H9 (cell line): ENCODE data around the gene PPWD1. TPM values are rescaled to one million over a fixed set of nuclear protein-coding genes. Genes with fewer than 3 reads are reported as not detected.
"Not testable (repeated sequence)": the region's sequence is repeated elsewhere in the genome, so short reads cannot be mapped to it uniquely, and the experiment has no call there.

Source experiments
- DNase-seq: peaks from one replicate; pipeline ENCODE4 v3.0.0-alpha.2; 2017
- H2AFZ ChIP-seq: one replicate; pipeline ENCODE4 v1.6.1; 2013; ENCODE audit warnings: mild to moderate bottlenecking, low read length, control low read depth, moderate library complexity
- H2AK5ac ChIP-seq: 2 replicates; pipeline ENCODE4 v1.6.1; 2013; ENCODE audit warnings: low read length, control low read depth, mixed read lengths; ENCODE audit not compliant: insufficient read length
- H2BK120ac ChIP-seq: one replicate; pipeline ENCODE4 v1.6.1; 2013; ENCODE audit warnings: low read depth, mild to moderate bottlenecking, low read length, control low read depth, inconsistent platforms; ENCODE audit not compliant: poor library complexity, severe bottlenecking
- H2BK12ac ChIP-seq: 2 replicates; pipeline ENCODE4 v1.6.1; 2013; ENCODE audit warnings: low read length, control low read depth, mixed read lengths, low read depth; ENCODE audit not compliant: insufficient read length
- H2BK15ac ChIP-seq: 2 replicates; pipeline ENCODE4 v1.6.1; 2013; ENCODE audit warnings: low read depth, low read length, control low read depth
- H2BK20ac ChIP-seq: one replicate; pipeline ENCODE4 v1.6.1; 2013; ENCODE audit warnings: low read depth, mild to moderate bottlenecking, low read length, control low read depth, inconsistent platforms; ENCODE audit not compliant: poor library complexity, severe bottlenecking
- H2BK5ac ChIP-seq: 2 replicates; pipeline ENCODE4 v1.6.1; 2013; ENCODE audit warnings: low read length, control low read depth, mixed read lengths; ENCODE audit not compliant: insufficient read length
- H3K14ac ChIP-seq: 2 replicates; pipeline ENCODE4 v1.6.1; 2013; ENCODE audit warnings: low read length, control low read depth; ENCODE audit not compliant: insufficient read depth
- H3K18ac ChIP-seq: 2 replicates; pipeline ENCODE4 v1.6.1; 2013; ENCODE audit warnings: low read depth, mild to moderate bottlenecking, mixed read lengths, low read length, control low read depth; ENCODE audit not compliant: insufficient read length
- H3K23ac ChIP-seq: 2 replicates; pipeline ENCODE4 v1.6.1; 2013; ENCODE audit warnings: low read length, control low read depth, mixed read lengths, low read depth; ENCODE audit not compliant: insufficient read length
- H3K23me2 ChIP-seq: 2 replicates; pipeline ENCODE4 v1.6.1; 2013; ENCODE audit warnings: low read depth, mild to moderate bottlenecking, mixed read lengths, low read length, control low read depth; ENCODE audit not compliant: insufficient read length, poor library complexity, severe bottlenecking
- H3K27ac ChIP-seq: 2 replicates; pipeline ENCODE4 v1.5.1; 2013; ENCODE audit warnings: low read length, control low read depth, mixed read lengths, low read depth; ENCODE audit not compliant: insufficient read length
- H3K27me3 ChIP-seq: 2 replicates; pipeline ENCODE4 v1.6.1; 2013; ENCODE audit warnings: low read length, control low read depth, inconsistent platforms; ENCODE audit not compliant: insufficient read depth
- H3K4ac ChIP-seq: 2 replicates; pipeline ENCODE4 v1.6.1; 2013; ENCODE audit warnings: low read depth, mild to moderate bottlenecking, control low read depth, inconsistent platforms, low read length, moderate library complexity
- H3K4me1 ChIP-seq: 2 replicates; pipeline ENCODE4 v1.6.1; 2013; ENCODE audit warnings: low read length, control low read depth, inconsistent platforms; ENCODE audit not compliant: insufficient read depth
- H3K4me2 ChIP-seq: 2 replicates; pipeline ENCODE4 v1.6.1; 2013; ENCODE audit warnings: low read length, control low read depth, mixed read lengths; ENCODE audit not compliant: insufficient read length, insufficient read depth
- H3K56ac ChIP-seq: 2 replicates; pipeline ENCODE4 v1.6.1; 2013; ENCODE audit warnings: low read depth, mild to moderate bottlenecking, mixed read lengths, low read length, control low read depth; ENCODE audit not compliant: insufficient read length
- H3K79me1 ChIP-seq: 2 replicates; pipeline ENCODE4 v1.6.1; 2013; ENCODE audit warnings: low read depth, mild to moderate bottlenecking, moderate library complexity, low read length, control low read depth, inconsistent platforms; ENCODE audit not compliant: insufficient read depth, poor library complexity, severe bottlenecking
- H3K79me2 ChIP-seq: 2 replicates; pipeline ENCODE4 v1.6.1; 2013; ENCODE audit warnings: low read length, control low read depth, inconsistent platforms; ENCODE audit not compliant: insufficient read depth
- H3K9ac ChIP-seq: 2 replicates; pipeline ENCODE4 v1.6.1; 2013; ENCODE audit warnings: low read length, control low read depth, mixed read lengths; ENCODE audit not compliant: insufficient read length; ENCODE audit errors: extremely low read depth
- H3K9me3 ChIP-seq: one replicate; pipeline ENCODE4 v1.6.1; 2013; ENCODE audit warnings: low read depth, low read length, inconsistent platforms; ENCODE audit not compliant: control insufficient read depth
- H3T11ph ChIP-seq: one replicate; pipeline ENCODE4 v1.6.1; 2013; ENCODE audit warnings: mild to moderate bottlenecking, low read length, control low read depth, inconsistent platforms
- H4K20me1 ChIP-seq: one replicate; pipeline ENCODE4 v1.6.1; 2013; ENCODE audit not compliant: control insufficient read depth, insufficient read length, insufficient read depth
- H4K5ac ChIP-seq: 2 replicates; pipeline ENCODE4 v1.6.1; 2013; ENCODE audit warnings: low read depth, mild to moderate bottlenecking, mixed read lengths, low read length, control low read depth; ENCODE audit not compliant: insufficient read length
- H4K8ac ChIP-seq: replicated peaks from 2 replicates; pipeline ENCODE4 v1.6.1; 2013; ENCODE audit warnings: low read length, control low read depth, mixed read lengths, low read depth; ENCODE audit not compliant: insufficient read length
- H4K91ac ChIP-seq: 2 replicates; pipeline ENCODE4 v1.6.1; 2013; ENCODE audit warnings: low read depth, mild to moderate bottlenecking, moderate library complexity, mixed read lengths, low read length, control low read depth; ENCODE audit not compliant: insufficient read length
- H3K27ac Mint-ChIP-seq, 3 experiments: 2 replicates in 2 of 3; 3 replicates in 1 of 3; pipeline ENCODE4 v1.8.0; 2020 to 2021; ENCODE audit warnings: mixed read lengths in 3 of 3, mild to moderate bottlenecking in 1 of 3, moderate library complexity in 1 of 3
- H3K27me3 Mint-ChIP-seq: 2 replicates; pipeline ENCODE4 v1.8.0; 2021; ENCODE audit warnings: low read depth, mild to moderate bottlenecking, moderate library complexity, mixed read lengths
- H3K36me3 Mint-ChIP-seq, 3 experiments: 2 replicates in 2 of 3; 3 replicates in 1 of 3; pipeline ENCODE4 v1.8.0; 2020 to 2021; ENCODE audit warnings: low read depth in 3 of 3, mixed read lengths in 3 of 3; ENCODE audit not compliant: insufficient read depth in 1 of 3
- H3K4me1 Mint-ChIP-seq, 2 experiments: 2 replicates each; pipeline ENCODE4 v1.8.0; 2020; ENCODE audit warnings: mixed read lengths in 2 of 2
- H3K4me3 Mint-ChIP-seq, 2 experiments: 2 replicates in 1 of 2; 3 replicates in 1 of 2; pipeline ENCODE4 v1.8.0; 2020 to 2021; ENCODE audit warnings: mild to moderate bottlenecking in 2 of 2, mixed read lengths in 2 of 2, moderate library complexity in 1 of 2
- H3K9me3 Mint-ChIP-seq, 2 experiments: 2 replicates in 1 of 2; 3 replicates in 1 of 2; pipeline ENCODE4 v1.8.0; 2020; ENCODE audit warnings: mild to moderate bottlenecking in 2 of 2, mixed read lengths in 2 of 2, moderate library complexity in 1 of 2
- CTCF ChIP-seq: fragments of 200-600 bp; sonication (generic); conservative IDR thresholded peaks from 3 replicates; pipeline ENCODE4 v1.8.0; 2021; ENCODE audit warnings: antibody characterized with exemption, mild to moderate bottlenecking
- WGBS: extraction: QIAGEN DNeasy Blood & Tissue Kit; methylation state at CpG from one replicate; pipeline ENCODE4 v1.1.7; 2013; ENCODE audit warnings: missing lambda C conversion rate, low lambda C conversion rate, mixed read lengths; ENCODE audit not compliant: insufficient read length; ENCODE audit errors: extremely low coverage; 5-methylcytosine and 5-hydroxymethylcytosine counted together
- total RNA-seq: library from RNA; stranded (reverse); gene quantifications from 2 replicates; pipeline ENCODE4 v1.2.1, GENCODE V29; 2021

PPWD1 gene
- total RNA-seq, 1 experiment from 2014 or later: 43.2 TPM

GRCh38 chr5:65620021-65620420, 56.9 kb downstream of the PPWD1 start:
- Mint-ChIP-seq H3K27ac (no peak overlapping the region), H3K4me1 (peaks cover 7% of the 10 kb centered on the region in 2 experiments), H3K9me3 (no peaks in the 10 kb centered on the region), H3K4me3 (no peak overlapping the region), H3K27me3 (no peaks in the 10 kb centered on the region), H3K36me3 (peaks cover 0 to 1% (median 0%) of the 10 kb centered on the region in 3 experiments; a peak in 1 of 7 replicates)
- no peaks in the 10 kb centered on the region for H3K23me2 ChIP-seq
- H2BK20ac ChIP-seq: no peak overlapping the region
- H3K4ac ChIP-seq: no peak overlapping the region
- no peak overlapping the region for H2BK12ac ChIP-seq
- no peak for DNase-seq
- no peak overlapping the region for H3K9ac ChIP-seq
- H2AFZ ChIP-seq: no peak overlapping the region
- H3K79me2 ChIP-seq: no peaks in the 10 kb centered on the region
- H4K91ac ChIP-seq: no peak overlapping the region
- no peak overlapping the region for H4K8ac ChIP-seq
- H3K14ac ChIP-seq: no peak overlapping the region
- H3K23ac ChIP-seq: no peak overlapping the region
- no CpG with 5 or more reads among the region's 4 CpGs for WGBS
- H4K20me1 ChIP-seq: no peaks in the 10 kb centered on the region
- no peak overlapping the region for H2BK120ac ChIP-seq
- no peaks in the 10 kb centered on the region for H3K79me1 ChIP-seq
- no peaks in the 10 kb centered on the region for H3K4me1 ChIP-seq
- H2AK5ac ChIP-seq: no peak overlapping the region
- H3T11ph ChIP-seq: no peak overlapping the region
- no peak overlapping the region for H3K56ac ChIP-seq
- no peak overlapping the region for H3K27ac ChIP-seq
- TF ChIP-seq CTCF: no peak
- H3K27me3 ChIP-seq: no peaks in the 10 kb centered on the region
- no peak overlapping the region for H2BK15ac ChIP-seq
- H3K18ac ChIP-seq: no peak overlapping the region
- no peak overlapping the region for H4K5ac ChIP-seq
- no peaks in the 10 kb centered on the region for H3K9me3 ChIP-seq
- no peak overlapping the region for H2BK5ac ChIP-seq
- H3K4me2 ChIP-seq: no peak overlapping the region

GRCh38 chr5:65621961-65622360, 58.9 kb downstream of the PPWD1 start:
- not testable (repeated sequence) for H3K36me3 Mint-ChIP-seq, H2BK20ac ChIP-seq, H3K18ac ChIP-seq, H3K56ac ChIP-seq, H3K23ac ChIP-seq, H2AK5ac ChIP-seq, H3K27ac Mint-ChIP-seq, H2AFZ ChIP-seq, H3K9me3 Mint-ChIP-seq, DNase-seq, H4K8ac ChIP-seq, H3K27me3 Mint-ChIP-seq, H3K27ac ChIP-seq, H2BK120ac ChIP-seq, H3K79me1 ChIP-seq, H3K14ac ChIP-seq, H3K27me3 ChIP-seq, H4K20me1 ChIP-seq, H3K23me2 ChIP-seq, H2BK15ac ChIP-seq, H4K5ac ChIP-seq, H3K9ac ChIP-seq, H3K4me1 ChIP-seq, H3K4ac ChIP-seq, H2BK12ac ChIP-seq, H2BK5ac ChIP-seq, H3K9me3 ChIP-seq, H3T11ph ChIP-seq, H3K79me2 ChIP-seq, H3K4me2 ChIP-seq, H4K91ac ChIP-seq
- WGBS: no CpG with 5 or more reads among the region's 4 CpGs
- H3K4me3 Mint-ChIP-seq: peak overlapping the region in 1 of 2 experiments; percentile 14; a peak in 1 of 5 replicates
- H3K4me1 Mint-ChIP-seq: peaks cover 11 to 12% of the 10 kb centered on the region in 2 experiments
